GM21526 (cell line): ENCODE results near the gene THAP7.

Experiments
- ATAC-seq: cut with Tn5 transposase; IDR thresholded peaks from one replicate; pipeline ENCODE4 v1.9.1; 2021; ENCODE audit warnings: moderate library complexity; ENCODE audit not compliant: unreplicated experiment, low FRiP score

The THAP7 gene

GRCh38 chr22:20966883-20967696 is 34.8 kb downstream of the THAP7 start, which contains the start of gene AIFM3:
Gene AIFM3, plus strand, starts transcription at chr22:20967255. Its CDS starts 690 bp downstream, at chr22:20967945.
- no peak for ATAC-seq

- no peak for ATAC-seq
These were observed 35.7 kb downstream of the THAP7 start for GRCh38 chr22:20965888-20966855.

- ATAC-seq, result no peak
These were observed 36.6 kb downstream of the THAP7 start for GRCh38 chr22:20965104-20965887.

GRCh38 chr22:20964799-20965103 is 37.2 kb downstream of the THAP7 start:
- no peak for ATAC-seq

GRCh38 chr22:20964090-20964798 is 37.7 kb downstream of the THAP7 start:
- no peak for ATAC-seq

- no peak for ATAC-seq
These were observed 38.5 kb downstream of the THAP7 start for GRCh38 chr22:20963201-20964052.

- ATAC-seq, result no peak
These were observed 39.4 kb downstream of the THAP7 start for GRCh38 chr22:20962491-20962945.

- no peak for ATAC-seq
These were observed 41.3 kb downstream of the THAP7 start for GRCh38 chr22:20960609-20961008.

- no peak for ATAC-seq
These were observed 42.1 kb downstream of the THAP7 start for GRCh38 chr22:20959578-20960461.

- no peak for ATAC-seq
These were observed 44.1 kb downstream of the THAP7 start for GRCh38 chr22:20957683-20958431.

GRCh38 chr22:20957102-20957682 is 44.7 kb downstream of the THAP7 start:
- ATAC-seq, result no peak

- ATAC-seq, result no peak
These were observed 45.4 kb downstream of the THAP7 start for GRCh38 chr22:20956258-20957101.

GRCh38 chr22:20955548-20955947 is 46.4 kb downstream of the THAP7 start:
- ATAC-seq, result no peak

GRCh38 chr22:20953668-20954500 is 48.0 kb downstream of the THAP7 start:
- no peak for ATAC-seq

GRCh38 chr22:20953342-20953608 is 48.6 kb downstream of the THAP7 start:
- ATAC-seq, result no peak
